Mononuclear cell (primary cell): ENCODE data around the gene GALNT18. TPM values are rescaled to one million over a fixed set of nuclear protein-coding genes. Genes with fewer than 3 reads are reported as not detected.

Source experiments
- H3K27me3 ChIP-seq: 2 replicates; pipeline ENCODE4 v1.6.0; 2011; ENCODE audit warnings: low read length, control low read depth; ENCODE audit not compliant: insufficient read depth
- H3K4me1 ChIP-seq: 2 replicates; pipeline ENCODE4 v1.5.1; 2011; ENCODE audit warnings: mild to moderate bottlenecking, low read length, control low read depth; ENCODE audit not compliant: insufficient read depth
- H3K4me3 ChIP-seq: 2 replicates; pipeline ENCODE4 v1.5.1; 2011; ENCODE audit warnings: mild to moderate bottlenecking, low read length, moderate library complexity
- H3K9me3 ChIP-seq: 2 replicates; pipeline ENCODE4 v1.5.1; 2011; ENCODE audit warnings: low read depth, mild to moderate bottlenecking, control low read depth, low read length
- total RNA-seq: library from RNA; depleted of rRNA; stranded (reverse); fragments of >200 nt; gene quantifications from one replicate; pipeline ENCODE4 v1.2.3, GENCODE V29; 2012

Gene GALNT18
- total RNA-seq, 1 donor = 0.21 TPM

DNA sequence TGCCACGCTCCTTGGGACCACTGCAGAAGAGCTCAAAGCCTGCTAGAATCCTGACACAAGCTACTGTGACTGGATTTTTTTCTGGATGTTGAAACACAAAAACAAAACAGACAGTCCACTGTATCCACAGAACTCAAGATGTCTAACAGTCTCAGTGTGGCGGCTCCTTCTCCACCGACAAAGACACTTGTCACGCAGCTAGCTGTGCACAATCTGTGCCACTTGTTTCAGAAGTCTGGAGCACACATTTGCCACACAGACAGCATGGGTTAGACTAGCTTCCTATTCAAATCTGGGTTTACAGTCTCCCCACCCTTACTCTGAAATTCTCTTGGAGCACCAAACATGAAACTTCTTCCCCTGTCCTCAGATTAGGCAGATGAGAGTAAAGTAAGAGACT lies 99.2 kb downstream of the GALNT18 start:
- Histone ChIP-seq H3K4me3 (no peak overlapping the region), H3K27me3 (no peaks in the 10 kb centered on the region), H3K4me1 (no peaks in the 10 kb centered on the region), H3K9me3 (no peaks in the 10 kb centered on the region)

DNA sequence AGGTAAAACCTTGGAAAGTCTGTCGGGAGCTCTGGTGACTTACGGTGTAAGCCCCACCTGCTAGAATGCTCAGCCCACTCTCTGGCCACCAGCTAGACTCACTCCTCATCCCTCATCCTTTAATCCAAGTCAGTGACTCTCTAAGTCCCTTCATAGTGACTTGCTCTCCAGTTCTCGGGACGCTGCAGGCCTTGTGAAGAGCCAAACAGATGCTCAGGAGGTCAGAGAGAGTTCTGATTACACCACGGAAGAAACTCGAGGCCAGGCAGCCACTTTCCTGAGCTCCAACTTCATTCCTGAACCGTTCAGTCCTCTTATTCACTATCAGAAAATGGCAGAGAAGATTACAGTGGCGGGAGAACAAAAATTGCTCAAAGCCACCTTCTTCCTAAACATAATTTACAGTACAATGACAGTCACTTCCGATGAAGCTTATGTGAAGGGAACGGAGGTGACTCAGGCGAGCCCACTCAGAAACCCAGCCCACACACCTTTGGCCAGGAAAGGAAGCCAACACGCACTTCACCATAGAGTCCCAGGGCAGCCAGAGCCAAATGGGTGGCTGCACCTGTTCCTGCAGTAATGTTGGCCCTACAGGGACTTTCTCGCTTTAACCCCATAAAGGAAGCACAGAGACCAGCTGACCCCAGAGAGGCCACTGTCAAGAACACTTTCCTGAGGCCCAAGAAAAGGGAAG lies 100.4 kb downstream of the GALNT18 start:
- H3K4me1 ChIP-seq = no peaks in the 10 kb centered on the region
- no peaks in the 10 kb centered on the region for H3K27me3 ChIP-seq
- no peak overlapping the region for H3K4me3 ChIP-seq
- H3K9me3 ChIP-seq = no peaks in the 10 kb centered on the region

DNA sequence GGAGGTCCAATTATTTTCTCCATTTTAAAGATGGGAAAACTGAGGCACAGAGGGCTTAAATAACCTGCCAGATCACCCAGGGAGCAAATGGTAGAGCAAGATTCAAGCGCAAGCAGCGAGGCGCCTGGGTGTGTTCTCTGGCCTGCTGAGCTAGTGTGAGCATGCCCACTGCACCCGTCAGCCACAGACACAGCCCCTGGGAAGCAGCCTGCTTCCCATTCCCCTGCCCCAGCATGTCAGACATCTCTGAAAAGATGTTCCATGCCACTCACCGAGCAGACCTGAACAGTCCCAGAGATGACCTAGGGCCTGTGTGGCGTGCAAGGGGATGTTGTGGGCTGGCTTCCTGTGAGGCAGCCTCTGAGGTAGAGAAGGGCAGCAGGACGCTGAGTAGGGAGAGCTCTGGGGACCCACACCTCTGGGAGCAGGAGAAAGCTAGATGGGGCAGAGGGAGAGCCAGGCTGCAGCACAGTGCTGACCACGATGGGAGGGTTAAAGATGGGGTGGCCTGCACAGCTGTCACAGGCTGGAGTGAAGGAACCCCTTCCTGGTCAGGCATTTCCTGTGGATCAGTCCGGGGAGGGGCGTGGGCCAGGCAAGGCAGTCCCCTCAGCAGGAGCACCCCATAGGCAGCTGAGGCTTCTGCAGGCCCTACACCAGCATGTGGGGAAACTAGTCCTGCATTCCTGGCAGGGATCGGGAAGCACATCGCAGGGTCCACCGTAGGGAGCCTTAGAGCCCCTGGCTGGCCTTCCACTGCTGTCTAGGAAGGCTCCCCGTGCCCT lies 101.4 kb downstream of the GALNT18 start:
- Histone ChIP-seq H3K4me1 (no peaks in the 10 kb centered on the region), H3K4me3 (no peak overlapping the region), H3K27me3 (no peaks in the 10 kb centered on the region), H3K9me3 (no peaks in the 10 kb centered on the region)

GRCh38 chr11:11519184-11519583 lies 102.6 kb downstream of the GALNT18 start:
- Histone ChIP-seq H3K4me3 (no peak overlapping the region), H3K4me1 (no peaks in the 10 kb centered on the region), H3K27me3 (no peaks in the 10 kb centered on the region), H3K9me3 (no peaks in the 10 kb centered on the region)

GRCh38 chr11:11514246-11514645 lies 107.6 kb downstream of the GALNT18 start:
- H3K4me1 ChIP-seq = no peaks in the 10 kb centered on the region
- no peak overlapping the region for H3K4me3 ChIP-seq
- no peaks in the 10 kb centered on the region for H3K9me3 ChIP-seq

GRCh38 chr11:11513422-11513821 lies 108.4 kb downstream of the GALNT18 start:
- Histone ChIP-seq H3K9me3 (no peaks in the 10 kb centered on the region), H3K27me3 (no peaks in the 10 kb centered on the region), H3K4me3 (no peak overlapping the region), H3K4me1 (no peaks in the 10 kb centered on the region)

More at GRCh38 chr11:11514246-11514645, 107.6 kb downstream of the GALNT18 start:
- H3K27me3 ChIP-seq = no peaks in the 10 kb centered on the region

- Histone ChIP-seq H3K4me3 (no peak overlapping the region), H3K27me3 (no peaks in the 10 kb centered on the region), H3K4me1 (no peaks in the 10 kb centered on the region), H3K9me3 (no peaks in the 10 kb centered on the region)
Measured at GRCh38 chr11:11512929-11513328, 108.9 kb downstream of the GALNT18 start.

- Histone ChIP-seq H3K4me3 (no peak overlapping the region), H3K27me3 (no peaks in the 10 kb centered on the region), H3K9me3 (no peaks in the 10 kb centered on the region), H3K4me1 (no peaks in the 10 kb centered on the region)
Measured at GRCh38 chr11:11512502-11512901, 109.3 kb downstream of the GALNT18 start.

DNA sequence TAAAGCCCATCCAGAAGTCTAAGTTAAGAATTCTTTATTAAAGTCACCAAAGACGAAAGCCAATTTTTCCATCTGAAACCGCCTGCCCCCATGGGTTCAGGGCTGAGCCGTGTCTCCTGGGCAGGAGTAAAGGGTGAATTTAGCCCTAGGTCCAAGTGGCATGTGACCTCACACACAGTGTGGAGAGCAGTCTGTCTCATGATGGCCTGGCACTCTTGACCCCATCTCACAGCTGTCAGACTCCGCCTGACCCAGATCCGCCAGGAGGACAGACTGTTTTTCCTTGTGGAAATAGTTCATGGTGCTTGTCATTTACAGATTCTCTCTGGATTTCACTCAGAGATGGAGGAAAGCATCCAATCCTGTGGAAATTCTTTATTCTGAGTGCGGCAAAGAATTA lies 109.7 kb downstream of the GALNT18 start:
- Histone ChIP-seq H3K9me3 (no peaks in the 10 kb centered on the region), H3K27me3 (no peaks in the 10 kb centered on the region), H3K4me1 (no peaks in the 10 kb centered on the region), H3K4me3 (no peak overlapping the region)

DNA sequence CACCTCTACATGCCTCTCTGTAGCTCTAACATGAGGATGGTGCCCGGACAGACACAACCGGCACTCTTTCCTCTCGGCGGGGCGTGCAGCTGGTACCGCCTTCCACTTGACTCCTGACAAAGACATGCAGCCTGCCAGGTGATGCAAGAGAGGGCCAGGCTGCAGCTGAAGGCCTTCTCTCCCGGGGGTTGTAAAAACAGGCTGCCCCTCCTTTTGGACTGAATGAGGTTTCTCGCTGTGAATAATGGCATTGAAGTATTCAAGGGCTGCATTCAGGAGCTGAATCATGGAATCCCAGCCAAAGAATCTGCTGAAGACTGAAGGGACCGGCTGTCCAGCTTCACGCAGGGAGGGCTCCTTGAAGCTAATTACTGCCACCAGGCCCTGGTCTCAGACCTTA lies 110.9 kb downstream of the GALNT18 start:
- no peaks in the 10 kb centered on the region for H3K27me3 ChIP-seq
- no peaks in the 10 kb centered on the region for H3K9me3 ChIP-seq
- H3K4me1 ChIP-seq = no peaks in the 10 kb centered on the region
- no peak overlapping the region for H3K4me3 ChIP-seq

GRCh38 chr11:11505692-11506091 lies 116.1 kb downstream of the GALNT18 start:
- H3K4me3 ChIP-seq = no peak overlapping the region
- no peaks in the 10 kb centered on the region for H3K4me1 ChIP-seq
- H3K27me3 ChIP-seq = no peaks in the 10 kb centered on the region
- no peaks in the 10 kb centered on the region for H3K9me3 ChIP-seq

DNA sequence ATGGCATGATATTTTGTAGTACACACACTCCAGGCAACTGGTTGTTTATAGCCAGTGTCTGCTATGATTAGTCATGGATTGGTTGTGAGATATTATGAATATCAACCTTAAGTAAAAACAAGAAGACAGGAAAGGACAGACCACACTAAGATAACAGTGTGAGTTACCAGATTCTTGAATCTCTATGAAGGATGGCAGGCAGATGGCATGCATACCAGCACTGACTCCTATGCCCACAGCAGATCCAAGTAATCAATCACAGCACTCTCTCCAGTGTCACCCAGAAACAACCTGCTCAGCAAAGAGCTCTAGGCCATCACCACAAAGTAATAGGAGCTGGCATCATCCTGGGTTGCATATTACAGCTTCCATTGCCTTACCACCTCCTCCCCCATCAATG lies 116.6 kb downstream of the GALNT18 start:
- H3K27me3 ChIP-seq = no peaks in the 10 kb centered on the region
- H3K4me1 ChIP-seq = no peaks in the 10 kb centered on the region
- no peaks in the 10 kb centered on the region for H3K9me3 ChIP-seq
- no peak overlapping the region for H3K4me3 ChIP-seq

GRCh38 chr11:11504071-11504470 lies 117.7 kb downstream of the GALNT18 start:
- Histone ChIP-seq H3K27me3 (no peaks in the 10 kb centered on the region), H3K4me3 (no peak overlapping the region), H3K4me1 (no peaks in the 10 kb centered on the region), H3K9me3 (no peaks in the 10 kb centered on the region)

- no peaks in the 10 kb centered on the region for H3K9me3 ChIP-seq
- no peaks in the 10 kb centered on the region for H3K4me1 ChIP-seq
- H3K4me3 ChIP-seq = no peak overlapping the region
- H3K27me3 ChIP-seq = no peaks in the 10 kb centered on the region
Measured at GRCh38 chr11:11502263-11502861, 119.4 kb downstream of the GALNT18 start.

DNA sequence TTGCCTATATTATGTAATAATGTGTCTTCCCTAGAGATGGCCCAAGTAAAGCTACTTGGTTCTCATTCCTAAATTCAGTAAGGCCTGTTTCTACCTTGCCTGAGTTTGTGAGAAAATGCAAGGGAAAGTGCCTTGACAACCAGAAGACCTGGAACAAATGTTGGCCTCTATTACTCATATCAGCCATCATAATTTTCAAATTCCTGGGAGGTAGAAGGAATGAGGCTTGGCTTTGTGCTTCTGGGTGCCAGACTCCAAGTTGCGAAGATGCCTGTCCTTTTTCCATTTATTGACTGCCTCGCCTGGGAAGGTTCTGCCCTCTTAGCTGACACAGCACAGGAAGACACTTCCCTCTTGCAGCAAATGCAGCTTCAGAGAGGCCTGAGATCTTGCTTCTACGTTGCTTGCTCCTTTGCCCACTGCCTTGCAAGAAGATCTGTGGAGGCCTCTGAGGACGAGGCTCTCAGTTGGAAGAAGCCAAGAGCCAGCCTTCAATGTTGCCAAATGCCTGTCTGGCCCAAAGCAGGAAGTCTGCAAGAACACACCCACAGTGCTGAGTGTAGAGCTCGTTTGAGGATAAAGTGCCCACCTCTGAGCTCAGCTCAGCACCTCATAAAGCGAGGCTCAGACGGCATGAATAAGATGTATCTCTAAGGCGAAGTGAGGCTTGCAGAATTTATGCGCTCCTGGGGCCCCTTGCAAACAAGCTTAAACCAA lies 120.1 kb downstream of the GALNT18 start:
- Histone ChIP-seq H3K27me3 (no peaks in the 10 kb centered on the region), H3K9me3 (no peaks in the 10 kb centered on the region), H3K4me1 (no peaks in the 10 kb centered on the region), H3K4me3 (no peak overlapping the region)
